NCI-H187 treated with DMSO at 0.1 percent for 48 hours (cell line): ENCODE data around the gene PIH1D1.

Experiments used
- DNase-seq: peaks from one replicate; lab custom pipeline; 2025; lab: John Stamatoyannopoulos, UW

PIH1D1 gene

GRCh38 chr19:49434907-49435583 lies 16.6 kb downstream of the PIH1D1 start:
- DNase-seq, result no peak

- DNase-seq, result no peak
Measured at GRCh38 chr19:49433240-49433901, 18.2 kb downstream of the PIH1D1 start.

- DNase-seq, result no peak
Measured at GRCh38 chr19:49432141-49433073, 19.2 kb downstream of the PIH1D1 start.

GRCh38 chr19:49431330-49431749 lies 20.3 kb downstream of the PIH1D1 start:
- DNase-seq, result no peak

GRCh38 chr19:49430678-49431329 lies 20.8 kb downstream of the PIH1D1 start:
- no peak for DNase-seq

GRCh38 chr19:49430172-49430677 lies 21.4 kb downstream of the PIH1D1 start:
- DNase-seq, result no peak

DNA sequence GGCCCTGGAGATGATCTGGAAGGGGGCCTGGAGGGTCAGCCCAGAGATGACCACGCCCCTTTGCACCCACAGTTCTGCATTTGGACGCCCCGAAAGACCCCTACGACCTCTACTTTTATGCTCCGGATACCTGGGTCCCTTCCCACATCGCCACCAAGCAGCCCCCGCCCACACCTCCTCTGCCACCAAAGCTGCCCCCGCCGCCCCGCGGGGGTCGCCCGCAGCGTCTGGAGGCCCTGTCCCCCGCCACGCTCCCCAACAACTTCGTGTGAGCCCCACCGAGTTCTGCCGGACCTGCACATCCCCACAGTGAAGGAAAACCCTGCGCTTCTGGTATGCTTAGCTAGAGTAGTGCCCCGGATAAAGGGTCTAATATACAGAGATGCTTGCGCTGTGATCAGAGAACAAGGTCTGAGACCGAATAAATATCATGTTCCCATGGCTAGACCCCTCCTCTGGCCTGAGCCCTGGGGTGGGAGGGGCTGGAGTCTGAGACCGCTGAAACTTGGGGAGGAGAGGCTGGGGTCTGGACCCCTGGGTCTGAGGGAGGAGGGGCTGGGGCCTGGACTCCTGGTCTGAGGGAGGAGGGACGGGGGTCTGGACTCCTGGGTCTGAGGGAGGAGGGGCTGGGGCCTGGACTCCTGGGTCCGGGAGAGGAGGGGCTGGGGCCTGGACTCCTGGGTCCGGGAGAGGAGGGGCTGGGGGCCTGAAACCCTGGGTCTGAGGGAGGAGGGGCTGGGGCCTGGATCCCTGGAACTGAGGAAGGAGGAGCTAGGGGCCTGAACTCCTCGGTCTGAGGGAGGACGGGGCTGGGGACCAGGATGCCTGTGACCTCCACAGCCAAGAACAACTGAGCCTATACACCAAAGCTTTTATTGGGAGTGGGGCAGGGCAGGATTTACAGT lies 22.8 kb downstream of the PIH1D1 start:
- no peak for DNase-seq

- no peak for DNase-seq
Measured at GRCh38 chr19:49427855-49428546, 23.6 kb downstream of the PIH1D1 start.

DNA sequence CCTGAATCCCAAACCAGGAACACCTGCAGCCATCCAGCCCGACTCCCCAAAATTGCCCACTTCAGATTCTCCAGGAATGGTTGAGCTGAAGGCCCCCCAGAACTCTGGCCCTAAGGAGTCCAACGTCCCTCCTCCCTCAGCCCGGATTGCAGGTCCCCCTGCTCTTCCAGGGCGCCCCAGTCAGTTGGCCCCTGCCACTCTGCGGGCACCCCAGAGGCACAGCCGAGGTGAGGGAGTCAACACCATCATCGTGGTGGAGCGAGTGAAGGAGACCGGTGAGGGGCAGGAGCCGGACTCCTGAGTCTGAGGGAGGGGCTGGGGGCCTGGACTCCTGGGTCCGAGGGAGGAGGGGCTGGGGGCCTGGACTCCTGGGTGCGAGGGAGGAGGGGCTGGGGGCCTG lies 24.3 kb downstream of the PIH1D1 start:
- no peak for DNase-seq

DNA sequence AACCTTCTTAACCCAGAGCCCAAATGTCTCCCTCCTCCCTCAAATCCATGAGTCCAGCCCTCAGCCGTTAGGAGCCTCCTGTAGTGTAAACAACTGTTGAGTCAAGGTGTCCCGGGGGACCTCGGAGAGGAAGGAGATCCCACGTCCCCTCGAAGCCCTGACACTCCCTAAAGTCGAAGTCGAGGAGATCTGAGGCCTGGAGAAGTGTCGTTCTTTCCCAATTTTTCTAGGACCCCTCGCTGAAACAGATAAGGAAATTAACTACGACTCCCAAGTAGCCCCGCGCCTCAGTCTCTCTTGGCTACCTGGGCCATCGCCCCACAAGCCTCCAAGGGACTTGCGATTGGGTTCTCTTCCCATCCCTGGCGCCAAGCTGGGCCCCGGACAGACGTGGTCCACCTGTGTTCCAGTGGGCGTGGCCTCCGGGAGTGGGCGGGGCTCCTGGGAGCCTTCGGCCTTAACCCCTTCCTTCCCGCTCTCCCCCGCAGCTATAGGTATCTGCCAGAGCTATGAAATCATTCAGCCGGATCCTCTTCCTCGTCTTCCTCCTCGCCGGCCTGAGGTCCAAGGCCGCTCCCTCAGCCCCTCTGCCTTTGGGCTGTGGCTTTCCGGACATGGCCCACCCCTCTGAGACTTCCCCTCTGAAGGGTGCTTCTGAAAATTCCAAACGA lies 25.6 kb downstream of the PIH1D1 start:
- no peak for DNase-seq

DNA sequence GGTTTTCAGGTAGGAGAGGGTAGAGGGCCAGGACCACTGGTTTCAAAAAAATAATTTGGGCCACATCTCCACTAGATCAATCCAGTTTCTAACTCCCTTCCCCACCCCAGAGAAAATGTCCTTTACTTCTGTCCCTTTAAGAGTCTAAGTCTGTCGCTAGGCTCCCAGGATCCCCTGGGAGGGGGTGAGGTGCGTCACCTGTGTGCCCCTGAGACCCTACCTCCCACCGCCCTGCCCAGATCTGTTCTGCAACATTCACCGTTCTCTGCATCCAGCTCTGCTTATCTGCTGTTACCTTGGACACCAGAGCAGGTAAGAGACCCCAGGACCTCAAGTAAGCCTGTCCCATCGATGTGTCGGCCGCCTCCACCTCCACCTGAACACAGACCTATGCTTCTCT lies 26.4 kb downstream of the PIH1D1 start, which contains the start of gene GFY:
TSS of gene GFY (plus strand) at position 211 of the 400 bp plus-strand sequence. CDS start 1,043 bp downstream, outside the sequence.
- no peak for DNase-seq

DNA sequence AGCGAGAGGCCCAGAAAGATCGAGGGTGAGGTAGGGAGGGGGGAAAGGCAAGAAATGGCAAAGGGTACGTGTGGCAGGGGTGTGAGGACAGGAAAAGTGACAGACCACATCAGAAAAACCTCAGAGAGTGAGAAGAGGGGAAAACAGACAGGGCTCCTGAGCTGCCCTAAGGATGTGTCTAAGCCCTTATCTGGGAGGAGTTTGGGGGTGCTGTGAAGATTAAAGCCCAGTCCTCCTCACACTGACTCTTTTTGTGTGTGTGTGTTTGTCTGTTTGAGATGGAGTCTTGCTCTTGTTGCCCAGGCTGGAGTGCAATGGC lies 27.7 kb downstream of the PIH1D1 start:
- no peak for DNase-seq

GRCh38 chr19:49423071-49423984 lies 28.3 kb downstream of the PIH1D1 start, which contains the start of gene PTH2:
PTH2 (minus strand) TSS chr19:49423441; CDS start chr19:49423339, 102 bp downstream.
- DNase-seq, result no peak

DNA sequence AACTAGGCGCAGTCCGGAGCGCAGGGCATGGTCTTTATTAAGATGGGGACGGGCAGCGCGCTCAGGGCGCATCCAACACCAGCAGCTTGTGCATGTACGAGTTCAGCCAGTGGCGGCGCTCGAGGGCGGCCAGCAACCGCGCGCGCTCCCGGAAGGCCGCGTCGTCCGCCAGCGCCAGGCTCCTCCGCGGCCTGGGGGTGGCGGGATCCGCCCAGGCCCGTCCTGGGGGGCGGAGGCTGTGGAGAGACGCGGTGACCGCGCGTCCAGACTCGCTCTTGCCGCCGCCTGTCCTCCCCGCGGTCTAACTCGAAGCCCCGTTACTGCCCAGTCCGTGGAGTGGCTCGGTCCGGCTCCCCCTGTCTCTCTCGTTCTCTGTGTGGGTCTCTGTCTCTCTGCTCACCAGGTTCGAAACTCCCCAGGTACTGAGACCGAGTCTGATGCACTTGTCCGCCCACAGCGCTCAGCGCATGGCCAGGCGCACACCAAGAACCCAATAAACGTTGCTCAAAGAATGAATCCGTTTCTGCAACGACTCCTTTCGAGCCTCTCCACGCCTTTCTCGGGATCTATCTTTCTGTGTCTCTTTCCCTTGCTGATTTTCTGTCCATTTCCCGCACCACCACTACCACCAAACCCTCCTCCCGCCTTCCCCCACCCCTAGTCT lies 29.1 kb downstream of the PIH1D1 start:
- no peak for DNase-seq

- no peak for DNase-seq
Measured at GRCh38 chr19:49421878-49422202, 29.8 kb downstream of the PIH1D1 start.

GRCh38 chr19:49421039-49421877 lies 30.4 kb downstream of the PIH1D1 start:
- DNase-seq, result no peak

GRCh38 chr19:49420227-49420626 lies 31.4 kb downstream of the PIH1D1 start:
- no peak for DNase-seq
